GM12801 (cell line): ENCODE measurements around the gene CEP83.

Source experiments
- TF ChIP-seq, protein P1 (sequence below): IDR thresholded peaks from one replicate; pipeline ENCODE4 v1.5.1; 2011; ENCODE audit warnings: control low read depth; ENCODE audit not compliant: insufficient read length; ENCODE audit errors: extremely low read depth

Gene CEP83

DNA sequence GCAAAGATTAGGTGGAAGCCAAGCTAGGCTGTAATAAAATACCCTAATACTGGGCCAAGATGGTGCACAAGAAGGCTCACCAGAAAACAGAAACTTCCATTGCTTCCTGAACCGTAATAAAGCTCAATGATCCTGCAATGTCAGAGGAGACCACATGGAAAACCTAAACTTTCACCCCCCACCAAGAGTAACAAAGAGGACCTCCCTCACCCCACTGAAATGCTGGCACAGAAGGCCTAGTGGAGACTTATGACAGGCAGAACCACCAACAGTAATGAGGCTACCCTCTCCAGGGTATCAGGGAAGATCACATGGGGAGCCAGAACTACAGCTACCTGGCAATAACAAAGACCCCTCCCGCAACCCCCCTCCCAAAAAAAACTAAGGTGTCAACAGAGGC, 43.1 kb downstream of the CEP83 start:
- TF ChIP-seq, protein P1, sequence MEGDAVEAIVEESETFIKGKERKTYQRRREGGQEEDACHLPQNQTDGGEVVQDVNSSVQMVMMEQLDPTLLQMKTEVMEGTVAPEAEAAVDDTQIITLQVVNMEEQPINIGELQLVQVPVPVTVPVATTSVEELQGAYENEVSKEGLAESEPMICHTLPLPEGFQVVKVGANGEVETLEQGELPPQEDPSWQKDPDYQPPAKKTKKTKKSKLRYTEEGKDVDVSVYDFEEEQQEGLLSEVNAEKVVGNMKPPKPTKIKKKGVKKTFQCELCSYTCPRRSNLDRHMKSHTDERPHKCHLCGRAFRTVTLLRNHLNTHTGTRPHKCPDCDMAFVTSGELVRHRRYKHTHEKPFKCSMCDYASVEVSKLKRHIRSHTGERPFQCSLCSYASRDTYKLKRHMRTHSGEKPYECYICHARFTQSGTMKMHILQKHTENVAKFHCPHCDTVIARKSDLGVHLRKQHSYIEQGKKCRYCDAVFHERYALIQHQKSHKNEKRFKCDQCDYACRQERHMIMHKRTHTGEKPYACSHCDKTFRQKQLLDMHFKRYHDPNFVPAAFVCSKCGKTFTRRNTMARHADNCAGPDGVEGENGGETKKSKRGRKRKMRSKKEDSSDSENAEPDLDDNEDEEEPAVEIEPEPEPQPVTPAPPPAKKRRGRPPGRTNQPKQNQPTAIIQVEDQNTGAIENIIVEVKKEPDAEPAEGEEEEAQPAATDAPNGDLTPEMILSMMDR: no peak

DNA sequence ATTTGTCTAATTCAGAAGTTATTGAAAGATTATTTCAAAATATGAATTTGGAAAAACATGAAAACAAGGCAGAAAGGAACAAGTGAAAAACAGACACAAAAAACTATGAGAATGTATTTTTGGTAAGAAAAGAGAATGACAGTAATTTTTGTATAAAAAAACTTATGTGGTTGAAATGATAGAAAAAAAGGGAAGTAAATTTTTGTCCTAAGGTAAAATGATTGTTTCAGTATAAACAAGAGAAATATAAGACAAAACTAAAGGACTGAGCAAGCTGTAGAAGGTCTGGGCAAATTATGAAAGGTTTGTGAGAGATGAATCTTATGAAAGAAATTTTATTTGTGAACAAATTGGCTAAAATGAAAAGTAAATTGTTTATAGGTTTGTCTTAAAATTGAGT, 44.6 kb downstream of the CEP83 start:
- TF ChIP-seq, protein P1: no peak

DNA sequence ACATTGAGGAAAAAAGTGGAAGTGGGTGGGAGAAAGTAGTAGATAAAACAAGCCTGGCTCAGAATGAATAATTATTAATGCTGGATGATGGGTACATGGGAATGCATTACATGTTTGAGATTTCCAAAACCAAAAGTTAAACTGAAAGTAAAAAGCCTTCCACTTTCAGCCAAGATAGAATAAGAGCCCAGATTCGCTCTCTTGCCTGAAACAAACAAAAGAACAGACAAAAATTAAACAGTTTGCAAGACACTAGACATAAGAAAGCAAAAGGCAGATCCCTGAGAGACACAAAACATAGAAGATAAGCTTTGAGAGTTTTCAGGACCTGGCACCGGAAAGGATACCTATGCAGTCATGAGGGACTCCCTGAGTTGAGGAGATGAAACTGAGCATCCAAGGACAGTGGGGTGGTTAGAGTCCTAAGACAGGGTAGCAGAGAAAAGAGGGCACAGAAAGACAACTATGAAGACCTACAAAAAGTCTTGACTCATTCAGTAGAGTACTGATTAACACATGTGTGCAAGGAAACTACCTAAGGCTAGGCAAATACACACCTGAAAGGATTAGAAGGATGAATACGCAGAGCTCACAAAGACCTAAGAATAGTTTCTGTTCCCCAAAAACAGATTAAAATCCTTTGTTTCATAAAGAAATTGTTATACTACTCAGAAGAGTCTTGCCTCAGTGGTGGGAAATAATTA, 54.1 kb downstream of the CEP83 start:
- TF ChIP-seq, protein P1: no peak

- TF ChIP-seq, protein P1: no peak
Observed at GRCh38 chr12:94404854-94405253, 54.8 kb downstream of the CEP83 start.

DNA sequence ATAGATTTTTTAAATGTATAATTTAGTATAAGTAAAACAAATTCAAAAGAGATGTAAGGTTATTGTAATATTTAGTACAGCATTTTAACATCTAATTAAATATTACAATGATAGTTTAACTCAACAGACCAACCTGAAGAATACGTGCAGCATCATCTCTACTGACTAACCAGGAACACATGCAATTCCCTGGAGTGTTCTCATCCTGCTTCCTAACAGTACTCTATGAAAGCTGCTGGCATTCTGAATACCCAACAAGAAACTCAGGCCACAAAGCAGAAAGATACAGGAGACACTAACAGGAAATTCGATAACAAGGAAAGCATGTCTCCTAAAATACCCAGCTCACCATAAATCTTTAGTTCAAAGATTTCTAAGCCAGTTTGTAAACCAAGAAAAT, 58.3 kb downstream of the CEP83 start:
- TF ChIP-seq, protein P1: no peak

DNA sequence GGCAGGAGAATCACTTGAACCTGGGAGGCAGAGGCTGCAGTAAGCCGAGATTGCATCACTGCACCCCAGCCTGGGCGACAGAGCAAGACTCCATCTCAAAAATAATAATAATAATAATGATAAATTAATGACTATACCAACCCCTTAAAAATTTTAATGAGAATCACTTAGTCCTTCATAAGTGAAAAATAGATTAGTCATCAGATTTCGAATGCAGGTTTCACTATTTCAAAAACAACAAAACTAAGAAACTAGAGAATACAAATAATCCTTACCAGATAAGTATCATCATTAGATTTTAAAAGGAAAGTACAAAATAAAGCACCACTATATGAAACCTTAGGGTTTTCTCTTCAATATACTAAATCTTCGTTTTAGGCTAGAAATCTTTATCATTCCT, 62.3 kb downstream of the CEP83 start:
- TF ChIP-seq, protein P1: no peak

DNA sequence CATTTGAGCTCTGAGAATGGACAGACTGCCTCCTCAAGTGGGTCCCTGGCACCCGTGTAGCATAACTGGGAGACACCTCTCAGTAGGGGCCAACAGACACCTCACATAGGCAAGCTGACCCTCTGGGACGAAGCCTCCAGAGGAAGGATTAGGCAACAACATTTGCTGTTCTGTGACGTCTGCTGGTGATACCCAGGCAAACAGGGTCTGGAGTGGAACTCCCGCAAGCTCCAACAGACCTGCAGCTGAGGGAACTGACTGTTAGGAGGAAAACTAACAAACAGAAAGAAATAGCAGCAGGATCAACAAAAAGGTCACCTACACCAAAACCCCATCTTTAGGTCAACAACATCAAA, 69.6 kb downstream of the CEP83 start:
- TF ChIP-seq, protein P1: no peak
